K562 (cell line): ENCODE measurements around the gene DBT. TPM values are rescaled to one million over a fixed set of nuclear protein-coding genes. Genes with fewer than 3 reads are reported as not detected.

ENCODE experiments used
- CHAMP1 ChIP-seq: fragments of 450-650 bp; IDR thresholded peaks from 2 replicates; pipeline ENCODE4 v1.6.1; 2016; ENCODE audit warnings: mild to moderate bottlenecking
- CHCHD3 ChIP-seq: fragments of 250-450 bp; sonication (Bioruptor Pico); IDR thresholded peaks from 2 replicates; pipeline ENCODE4 v2.1.2; 2022; ENCODE audit warnings: mild to moderate bottlenecking
- CSDE1 ChIP-seq, 2 experiments: fragments of 450-650 bp; IDR thresholded peaks; 2 replicates each; pipeline ENCODE4 v1.6.1; 2016; ENCODE audit warnings: mild to moderate bottlenecking in 1 of 2
- E2F3 ChIP-seq: fragments of 250-450 bp; sonication (Bioruptor Pico); IDR thresholded peaks from 2 replicates; pipeline ENCODE4 v1.4.0; 2020; ENCODE audit warnings: mild to moderate bottlenecking
- ELF1 ChIP-seq: fragments of 200-800 bp; sonication (Bioruptor generic); IDR thresholded peaks from 2 replicates; pipeline ENCODE4 v1.6.1; 2016; ENCODE audit warnings: missing genetic modification characterization, missing compliant biosample characterization
- ETS1 ChIP-seq: conservative IDR thresholded peaks from 2 replicates; pipeline ENCODE4 v1.6.1; 2011; ENCODE audit warnings: low read depth, mild to moderate bottlenecking, low read length; ENCODE audit not compliant: control insufficient read depth
- FOS ChIP-seq: IDR thresholded peaks from 3 replicates; pipeline ENCODE4 v1.6.1; 2011; ENCODE audit not compliant: insufficient read length; ENCODE audit errors: extremely low read depth
- FOXJ2 ChIP-seq: fragments of 200-800 bp; sonication (Bioruptor generic); IDR thresholded peaks from 2 replicates; pipeline ENCODE4 v1.6.1; 2016; ENCODE audit warnings: missing genetic modification characterization, missing compliant biosample characterization
- HEY1 ChIP-seq: fragments of 250-450 bp; sonication (Bioruptor Pico); IDR thresholded peaks from 2 replicates; pipeline ENCODE4 v1.5.0; 2020; ENCODE audit warnings: mild to moderate bottlenecking, moderate library complexity, borderline replicate concordance
- JUNB ChIP-seq: fragments of 450-650 bp; formaldehyde crosslinking; conservative IDR thresholded peaks from 2 replicates; pipeline ENCODE4 v1.4.0; 2020; ENCODE audit warnings: mild to moderate bottlenecking
- JUND ChIP-seq, 2 experiments: IDR thresholded peaks; 2 replicates in 1 of 2; 3 replicates in 1 of 2; pipeline ENCODE4 v1.6.1; 2011; ENCODE audit warnings: borderline replicate concordance in 2 of 2, low read depth in 2 of 2, low read length in 2 of 2, improper control_type of control experiment in 1 of 2, missing biosample characterization in 1 of 2, missing genetic modification characterization in 1 of 2, missing genetic modification reagents in 1 of 2
- MCM2 ChIP-seq: fragments of 450-650 bp; IDR thresholded peaks from 2 replicates; pipeline ENCODE4 v1.6.1; 2017; ENCODE audit warnings: low read depth, mild to moderate bottlenecking
- MIER1 ChIP-seq: fragments of 450-650 bp; IDR thresholded peaks from 2 replicates; pipeline ENCODE4 v1.6.1; 2016; ENCODE audit warnings: antibody characterized with exemption, mild to moderate bottlenecking, low read depth
- MTA1 ChIP-seq: fragments of 450-650 bp; IDR thresholded peaks from 2 replicates; pipeline ENCODE4 v1.6.1; 2017; ENCODE audit warnings: borderline replicate concordance
- NELFE ChIP-seq: IDR thresholded peaks from 2 replicates; pipeline ENCODE4 v1.6.1; 2011; ENCODE audit warnings: mild to moderate bottlenecking; ENCODE audit not compliant: insufficient read depth, insufficient read length
- NR3C1 ChIP-seq: sonication (generic); formaldehyde crosslinking; IDR thresholded peaks from 2 replicates; pipeline ENCODE4 v1.8.1; 2022; ENCODE audit warnings: missing genetic modification reagents
- PHB2 ChIP-seq: fragments of 450-650 bp; IDR thresholded peaks from 2 replicates; pipeline ENCODE4 v1.6.1; 2017; ENCODE audit warnings: low read depth
- PREB ChIP-seq: sonication (generic); formaldehyde crosslinking; IDR thresholded peaks from 2 replicates; pipeline ENCODE4 v1.8.1; 2023; ENCODE audit warnings: mild to moderate bottlenecking, missing genetic modification reagents
- RFX1 ChIP-seq: fragments of 450-650 bp; IDR thresholded peaks from 2 replicates; pipeline ENCODE4 v1.6.1; 2016; ENCODE audit warnings: mild to moderate bottlenecking, moderate library complexity
- SAFB ChIP-seq: fragments of 200-400 bp; formaldehyde crosslinking; IDR thresholded peaks from 2 replicates; pipeline ENCODE4 v1.6.1; 2017; ENCODE audit warnings: low read depth, low read length, borderline replicate concordance
- SRF ChIP-seq, 2 experiments: fragments of 250-450, 450-650 bp in 1 of 2; sonication (Bioruptor Pico) in 1 of 2; sonication (generic) in 1 of 2; formaldehyde crosslinking; IDR thresholded peaks; 2 replicates each; pipeline versions ENCODE4 v1.5.0 to v1.5.1; 2020 to 2022; ENCODE audit warnings: mild to moderate bottlenecking in 1 of 2, missing genetic modification reagents in 1 of 2
- TARDBP ChIP-seq: fragments of 450-650 bp; IDR thresholded peaks from 2 replicates; pipeline ENCODE4 v1.6.1; 2016
- WHSC1 ChIP-seq: IDR thresholded peaks from one replicate; pipeline ENCODE4 v1.6.1; 2012; ENCODE audit warnings: low read length, control low read depth, inconsistent platforms
- XRCC4 ChIP-seq: IDR thresholded peaks from one replicate; pipeline ENCODE4 v1.6.1; 2011; ENCODE audit not compliant: insufficient read depth, insufficient read length; ENCODE audit errors: extremely low read depth
- ZBTB1 ChIP-seq: sonication (generic); formaldehyde crosslinking; IDR thresholded peaks from 2 replicates; pipeline ENCODE4 v1.8.1; 2023; ENCODE audit warnings: missing genetic modification reagents, low read depth, mild to moderate bottlenecking, borderline replicate concordance
- ZNF3 ChIP-seq: fragments of 250-450 bp; sonication (Bioruptor Pico); IDR thresholded peaks from 2 replicates; pipeline ENCODE4 v1.5.0; 2021; ENCODE audit warnings: mild to moderate bottlenecking, moderate library complexity
- polyA plus RNA-seq, 8 experiments: library from polyadenylated mRNA; depleted of rRNA in 4 of 8; stranded (reverse) in 5 of 8; unstranded in 3 of 8; fragments of >200 nt; fragmentation: Nextera tagmentation in 2 of 8; fragmentation: Illumina TruSeq in 1 of 8; extraction: Ambion mirVana in 2 of 8; extraction: Trizol in 1 of 8; gene quantifications; 2 replicates each; pipeline versions ENCODE4 v1.2.1 to v1.2.3, GENCODE V29; 2011 to 2014; ENCODE audit warnings: inconsistent platforms in 1 of 8, missing spikeins in 1 of 8
- total RNA-seq, 7 experiments: library from RNA; depleted of rRNA in 6 of 7; stranded (reverse); fragments of >200 nt in 6 of 7; fragmentation: Illumina TruSeq in 2 of 7; extraction: Trizol in 2 of 7; gene quantifications; 2 replicates each; pipeline versions ENCODE4 v1.2.1 to v1.2.3, GENCODE V29; 2011 to 2021; ENCODE audit warnings: low replicate concordance in 1 of 7

Gene DBT
- total and polyA plus RNA-seq, 9 of the 15 experiments (the other 6 are each of a cell fraction or from before 2014, with no cell fraction given), result 2.7 to 13.5 (median 7.3) TPM

- TF ChIP-seq MTA1, result 0 out of 2 replicates have a peak, but pooled peaks have one; percentile 32
- peak; percentile 12; the same call in 1 of the 2 replicates for TF ChIP-seq E2F3 (CRISPR knock-in tag)
- TF ChIP-seq RFX1, result peak; percentile 55; the same call in 1 of the 2 replicates
- TF ChIP-seq TARDBP, result no peak
- no peak for TF ChIP-seq CSDE1 (IDR thresholded peaks at IDR 0.05)
- TF ChIP-seq SRF (CRISPR knock-in tag; IDR thresholded peaks at IDR 0.05), result no peak
- 0 out of 2 replicates have a peak, but pooled peaks have one; percentile 57 for TF ChIP-seq PREB (CRISPR knock-in tag)
- no peak for TF ChIP-seq NELFE
- peak; percentile 18; the same call in 1 of the 2 replicates for TF ChIP-seq ZBTB1 (CRISPR knock-in tag)
- no peak for TF ChIP-seq CHCHD3 (CRISPR knock-in tag)
- TF ChIP-seq WHSC1, result no peak
- TF ChIP-seq FOXJ2 (tag), result peak; percentile 67; the same call in 1 of the 2 replicates
- TF ChIP-seq JUND (IDR thresholded peaks at IDR 0.05; ENCODE audit: borderline replicate concordance, low read depth, low read length), result no peak
- no peak for TF ChIP-seq JUND (tag; IDR thresholded peaks at IDR 0.05; ENCODE audit: borderline replicate concordance, low read depth, low read length)
- TF ChIP-seq ELF1 (tag), result no peak
- TF ChIP-seq CHAMP1, result no peak; the same call in 1 of the 2 replicates
- no peak for TF ChIP-seq ETS1
- TF ChIP-seq MIER1, result no peak
- no peak for TF ChIP-seq MCM2
- no peak for TF ChIP-seq XRCC4
- TF ChIP-seq NR3C1 (CRISPR knock-in tag), result no peak
- no peak for TF ChIP-seq HEY1 (CRISPR knock-in tag)
- TF ChIP-seq JUNB (CRISPR knock-in tag), result no peak
- no peak for TF ChIP-seq ZNF3 (CRISPR knock-in tag)
- no peak for TF ChIP-seq PHB2
- TF ChIP-seq SAFB, result no peak
- no peak for TF ChIP-seq FOS
These were observed 15.9 kb upstream of the DBT start (continued) for GRCh38 chr1:100265562-100265930.
